Neural cell (in vitro differentiated cells): ENCODE measurements around the gene SSR2. TPM values are rescaled to one million over a fixed set of nuclear protein-coding genes. Genes with fewer than 3 reads are reported as not detected.

Source experiments
- H2AFZ ChIP-seq: fragments of 200-600, 300-800 bp; sonication (generic), shearing (Covaris generic); 2 replicates; pipeline ENCODE4 v1.6.0; 2014; ENCODE audit warnings: low read depth, mild to moderate bottlenecking, antibody characterized with exemption, low read length, moderate library complexity
- H3F3A ChIP-seq: fragments of 200-600 bp; shearing (Covaris generic); 2 replicates; pipeline ENCODE4 v1.6.1; 2016; ENCODE audit warnings: mild to moderate bottlenecking, moderate library complexity, mixed read lengths, antibody characterized with exemption, low read length; ENCODE audit not compliant: insufficient read depth, poor library complexity, severe bottlenecking
- H3K27ac ChIP-seq: fragments of 200-600, 300-800 bp; sonication (generic), shearing (Covaris generic); 2 replicates; pipeline ENCODE4 v1.5.1; 2014; ENCODE audit warnings: mild to moderate bottlenecking, low read length, moderate library complexity
- H3K27me3 ChIP-seq: fragments of 300-800, 200-600 bp; sonication (generic), shearing (Covaris generic); 2 replicates; pipeline ENCODE4 v1.6.0; 2014; ENCODE audit warnings: mild to moderate bottlenecking, low read depth, low read length, moderate library complexity; ENCODE audit not compliant: insufficient read depth
- H3K36me3 ChIP-seq: fragments of 300-800, 200-600 bp; sonication (generic), shearing (Covaris generic); 2 replicates; pipeline ENCODE4 v1.5.1; 2014; ENCODE audit warnings: mild to moderate bottlenecking, antibody characterized with exemption, low read length, moderate library complexity; ENCODE audit not compliant: insufficient read depth
- H3K4me2 ChIP-seq: fragments of 300-800, 200-600 bp; sonication (generic), shearing (Covaris generic); 2 replicates; pipeline ENCODE4 v1.6.0; 2014; ENCODE audit warnings: mild to moderate bottlenecking, low read length
- H3K4me3 ChIP-seq: fragments of 300-800, 200-600 bp; sonication (generic), shearing (Covaris generic); 2 replicates; pipeline ENCODE4 v1.5.1; 2014; ENCODE audit warnings: mild to moderate bottlenecking, low read length, moderate library complexity
- H3K79me2 ChIP-seq: fragments of 200-600 bp; shearing (Covaris generic); replicated peaks from 2 replicates; pipeline ENCODE4 v1.6.0; 2014; ENCODE audit warnings: mild to moderate bottlenecking, low read length, moderate library complexity; ENCODE audit not compliant: insufficient read depth
- H3K9ac ChIP-seq: fragments of 300-800, 200-600 bp; sonication (generic), shearing (Covaris generic); 2 replicates; pipeline ENCODE4 v1.6.1; 2016; ENCODE audit warnings: mild to moderate bottlenecking, low read length, mixed read lengths
- H3K9me2 ChIP-seq: fragments of 200-600 bp; shearing (Covaris generic); 2 replicates; pipeline ENCODE4 v1.6.1; 2016; ENCODE audit warnings: mild to moderate bottlenecking, low read length, mixed read lengths; ENCODE audit not compliant: insufficient read depth
- H3K9me3 ChIP-seq: fragments of 200-600, 300-800 bp; sonication (generic), shearing (Covaris generic); 2 replicates; pipeline ENCODE4 v1.6.1; 2016; ENCODE audit warnings: mild to moderate bottlenecking, mixed run types, low read length, moderate library complexity, mixed read lengths
- H4K20me1 ChIP-seq: fragments of 200-600 bp; shearing (Covaris generic); 2 replicates; pipeline ENCODE4 v1.6.1; 2016; ENCODE audit warnings: mild to moderate bottlenecking, mixed run types; ENCODE audit not compliant: insufficient read depth
- CTCF ChIP-seq: fragments of 450-650 bp; IDR thresholded peaks from 2 replicates; pipeline ENCODE4 v1.5.1; 2014; ENCODE audit warnings: antibody characterized with exemption, mild to moderate bottlenecking, moderate library complexity; ENCODE audit not compliant: poor library complexity, severe bottlenecking
- EP300 ChIP-seq: fragments of 450-650 bp; conservative IDR thresholded peaks from 2 replicates; pipeline ENCODE4 v1.6.1; 2014; ENCODE audit warnings: antibody characterized with exemption, mild to moderate bottlenecking, moderate library complexity; ENCODE audit not compliant: poor library complexity, severe bottlenecking
- EZH2 ChIP-seq: fragments of 200-600, 300-800 bp; shearing (Covaris generic), sonication (generic); IDR thresholded peaks from 2 replicates; pipeline ENCODE4 v1.6.1; 2014; ENCODE audit warnings: antibody characterized with exemption, low read length, borderline replicate concordance, mild to moderate bottlenecking; ENCODE audit not compliant: insufficient read depth, poor library complexity, severe bottlenecking
- MXI1 ChIP-seq: fragments of 450-650 bp; conservative IDR thresholded peaks from 2 replicates; pipeline ENCODE4 v1.6.1; 2014; ENCODE audit warnings: antibody characterized with exemption, mild to moderate bottlenecking; ENCODE audit not compliant: poor library complexity, severe bottlenecking
- POLR2AphosphoS5 ChIP-seq: IDR thresholded peaks from 2 replicates; pipeline ENCODE4 v1.6.1; 2012
- RAD21 ChIP-seq: fragments of 450-650 bp; conservative IDR thresholded peaks from 2 replicates; pipeline ENCODE4 v1.6.1; 2014; ENCODE audit warnings: antibody characterized with exemption, mild to moderate bottlenecking, moderate library complexity
- REST ChIP-seq: IDR thresholded peaks from 2 replicates; pipeline ENCODE4 v1.6.1; 2012; ENCODE audit warnings: borderline replicate concordance
- SMC3 ChIP-seq: fragments of 450-650 bp; conservative IDR thresholded peaks from 2 replicates; pipeline ENCODE4 v1.6.1; 2014; ENCODE audit warnings: antibody characterized with exemption, mild to moderate bottlenecking, moderate library complexity; ENCODE audit not compliant: poor library complexity
- TAF1 ChIP-seq: IDR thresholded peaks from 2 replicates; pipeline ENCODE4 v1.6.1; 2012; ENCODE audit warnings: low read depth
- polyA plus RNA-seq: library from polyadenylated mRNA; depleted of rRNA; stranded (reverse); fragments of >200 nt; gene quantifications from 2 replicates; pipeline ENCODE4 v1.2.3, GENCODE V29; 2014

The SSR2 gene
- polyA plus RNA-seq, 1 donor from 2014 or later = 473 TPM

DNA sequence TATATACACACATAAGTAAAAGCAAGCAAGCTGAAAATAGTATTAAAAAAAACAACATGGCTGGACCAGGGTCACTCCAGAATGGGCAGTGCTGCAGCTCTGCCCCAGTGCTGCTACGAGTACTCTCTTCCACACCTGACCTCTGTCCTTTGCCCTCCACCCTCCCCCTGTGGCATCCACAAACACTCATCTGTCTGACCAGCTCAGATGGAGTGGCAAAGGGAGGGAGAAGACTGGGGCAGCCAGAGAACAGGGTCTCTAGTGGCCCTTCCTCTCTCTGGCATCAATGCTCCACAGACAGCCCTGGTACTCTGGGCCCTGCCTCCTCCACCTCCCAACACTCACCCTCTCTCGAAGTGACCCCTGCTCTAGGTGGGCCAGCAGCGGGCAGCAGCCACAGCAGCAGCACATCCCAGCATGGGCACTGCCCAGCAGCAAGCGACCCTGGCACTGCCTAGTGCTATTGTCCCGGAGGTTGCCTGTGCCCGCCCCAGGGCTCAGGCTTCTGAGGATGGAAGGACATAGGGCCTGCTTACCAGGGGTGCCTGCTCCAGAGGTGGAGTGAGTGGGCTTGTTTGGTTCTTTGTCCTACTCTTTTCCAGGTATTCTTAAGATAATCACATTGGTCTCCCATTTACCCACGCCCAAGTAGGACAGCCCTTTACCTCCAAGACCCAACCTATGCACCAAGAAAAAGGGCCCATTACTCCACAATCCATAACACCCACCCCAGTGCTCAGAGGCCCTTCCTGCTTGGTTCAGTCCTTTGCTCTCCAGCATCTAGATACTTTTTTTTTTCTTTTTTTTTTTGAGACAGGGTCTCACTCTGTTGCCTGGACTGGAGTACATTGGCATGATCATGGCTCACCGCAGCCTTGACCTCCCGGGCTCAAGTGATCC is 48.6 kb downstream of the SSR2 start:
- peaks cover 78% of the 10 kb centered on the region for H3K79me2 ChIP-seq
- no peak overlapping the region for H2AFZ ChIP-seq
- H4K20me1 ChIP-seq = no peaks in the 10 kb centered on the region
- TF ChIP-seq EP300 = no peak
- TF ChIP-seq REST = no peak
- TF ChIP-seq SMC3 = no peak
- TF ChIP-seq EZH2 = no peak
- TF ChIP-seq CTCF = no peak
- TF ChIP-seq TAF1 = no peak
- TF ChIP-seq RAD21 = no peak
- no peak for TF ChIP-seq MXI1
- no peak for TF ChIP-seq POLR2AphosphoS5
- no peak overlapping the region for H3K4me2 ChIP-seq
- H3K9me2 ChIP-seq = no peaks in the 10 kb centered on the region
- no peak overlapping the region for H3K9ac ChIP-seq
- peaks cover 9% of the 10 kb centered on the region for H3K36me3 ChIP-seq
- H3K4me3 ChIP-seq = no peak overlapping the region
- no peak overlapping the region for H3K27ac ChIP-seq
- H3F3A ChIP-seq = peaks cover 5% of the 10 kb centered on the region
- no peaks in the 10 kb centered on the region for H3K9me3 ChIP-seq
- no peaks in the 10 kb centered on the region for H3K27me3 ChIP-seq

GRCh38 chr1:155970531-155971167 is 50.1 kb downstream of the SSR2 start:
- H3K27ac ChIP-seq = no peak overlapping the region
- H3K4me3 ChIP-seq = no peak overlapping the region
- H3K36me3 ChIP-seq = peaks cover 9% of the 10 kb centered on the region
- H3K9me2 ChIP-seq = no peaks in the 10 kb centered on the region
- no peaks in the 10 kb centered on the region for H3F3A ChIP-seq
- no peak for TF ChIP-seq EP300
- TF ChIP-seq POLR2AphosphoS5 = no peak
- TF ChIP-seq CTCF = no peak
- no peak for TF ChIP-seq RAD21
- no peak for TF ChIP-seq TAF1
- TF ChIP-seq REST = no peak
- no peak for TF ChIP-seq EZH2
- no peak for TF ChIP-seq SMC3
- no peak for TF ChIP-seq MXI1
- H3K27me3 ChIP-seq = no peaks in the 10 kb centered on the region
- no peak overlapping the region for H2AFZ ChIP-seq
- H3K9me3 ChIP-seq = no peaks in the 10 kb centered on the region
- H4K20me1 ChIP-seq = no peaks in the 10 kb centered on the region
- H3K79me2 ChIP-seq = peaks cover 63% of the 10 kb centered on the region
- H3K4me2 ChIP-seq = no peak overlapping the region
- no peak overlapping the region for H3K9ac ChIP-seq
